K562 (cell line): ENCODE results near the gene STAMBPL1. TPM values are rescaled to one million over a fixed set of nuclear protein-coding genes. Genes with fewer than 3 reads are reported as not detected.

Source experiments
- ATAC-seq: fragments of 200-7000 bp; cut with Tn5 transposase; 3 replicates; pipeline ENCODE4 v1.9.1; 2020; ENCODE audit warnings: moderate library complexity
- BruUV-seq: library from RNA; stranded (reverse); fragments of 400-500 nt; replicated peaks from 2 replicates; lab custom pipeline; 2021; lab: Mats Ljungman, UMichigan
- CTCF ChIA-PET: fragments of 300-600 bp; formaldehyde crosslinking; extraction: SDS; loops from one replicate; lab custom pipeline; 2021; ENCODE audit warnings: low intra/inter-chr PET ratio; lab: Yijun Ruan, JAX
- POLR2A ChIA-PET: fragments of 300-600, 350-650 bp; sonication (Branson Sonifier 250); formaldehyde crosslinking; extraction: SDS; loops from one replicate; lab custom pipeline; 2021; ENCODE audit warnings: antibody characterized with exemption, inconsistent platforms; lab: Yijun Ruan, JAX
- DNase-seq, 4 experiments: peaks; one replicate each; pipeline versions ENCODE4 v3.0.0 to v3.0.0-alpha.2; 2011 to 2018; ENCODE audit warnings: low spot score in 3 of 4, mixed read lengths in 3 of 4; ENCODE audit errors: extremely low read depth in 1 of 4
- FAIRE-seq: peaks from 2 replicates; lab custom pipeline; 2011; peaks lifted over from hg19 to GRCh38; lab: Jason Lieb, UNC
- H2AFZ ChIP-seq: 2 replicates; pipeline ENCODE4 v1.6.0; 2011; ENCODE audit warnings: low read depth, low read length, control low read depth, inconsistent platforms
- H3K27ac ChIP-seq: fragments of 200-600 bp; 3 replicates; pipeline ENCODE4 v1.8.0; 2011; ENCODE audit warnings: low read depth, mild to moderate bottlenecking, control low read depth, inconsistent platforms, low read length, moderate library complexity, mixed read lengths; ENCODE audit errors: extremely low read depth
- H3K27me3 ChIP-seq, 2 experiments: fragments of 300-600 bp in 1 of 2; 2 replicates in 1 of 2; 3 replicates in 1 of 2; pipeline versions ENCODE4 v1.6.0 to v1.8.0; 2011; ENCODE audit warnings: inconsistent platforms in 2 of 2, low read length in 2 of 2, mild to moderate bottlenecking in 1 of 2, mixed read lengths in 1 of 2, moderate library complexity in 1 of 2; ENCODE audit not compliant: control insufficient read depth in 2 of 2, insufficient read depth in 2 of 2
- H3K36me3 ChIP-seq: fragments of 300-600 bp; 3 replicates; pipeline ENCODE4 v1.8.0; 2011; ENCODE audit warnings: mild to moderate bottlenecking, low read length, inconsistent platforms; ENCODE audit not compliant: control insufficient read depth, insufficient read depth
- H3K4me1 ChIP-seq, 2 experiments: fragments of 200-600 bp in 1 of 2; replicated peaks in 1 of 2; 2 replicates in 1 of 2; 3 replicates in 1 of 2; pipeline versions ENCODE4 v1.5.1 to v1.8.0; 2011; ENCODE audit warnings: inconsistent platforms in 2 of 2, low read length in 2 of 2, mild to moderate bottlenecking in 1 of 2, mixed read lengths in 1 of 2, moderate library complexity in 1 of 2; ENCODE audit not compliant: control insufficient read depth in 2 of 2, insufficient read depth in 2 of 2
- H3K4me2 ChIP-seq: 2 replicates; pipeline ENCODE4 v1.6.1; 2011; ENCODE audit warnings: low read length, control low read depth, inconsistent platforms, mixed read lengths; ENCODE audit not compliant: insufficient read depth
- H3K4me3 ChIP-seq: fragments of 200-600 bp; sonication (generic), shearing (Covaris generic); 2 replicates; pipeline ENCODE4 v1.5.1; 2016; ENCODE audit warnings: control low read depth, inconsistent platforms
- H3K79me2 ChIP-seq: fragments of 200-600 bp; 3 replicates; pipeline ENCODE4 v1.8.0; 2011; ENCODE audit warnings: low read length, inconsistent platforms; ENCODE audit not compliant: control insufficient read depth, insufficient read depth
- H3K9ac ChIP-seq, 2 experiments: 2 replicates each; pipeline versions ENCODE4 v1.6.0 to v1.6.1; 2011; ENCODE audit warnings: low read depth in 2 of 2, low read length in 2 of 2, control low read depth in 1 of 2, inconsistent platforms in 1 of 2, mild to moderate bottlenecking in 1 of 2, mixed read lengths in 1 of 2; ENCODE audit not compliant: insufficient read depth in 1 of 2
- H3K9me1 ChIP-seq: one replicate; pipeline ENCODE4 v1.6.0; 2011; ENCODE audit warnings: inconsistent platforms, mild to moderate bottlenecking, low read length, moderate library complexity; ENCODE audit not compliant: control insufficient read depth, insufficient read depth
- H3K9me3 ChIP-seq: replicated peaks from 2 replicates; pipeline ENCODE4 v1.5.1; 2011; ENCODE audit warnings: low read depth, low read length, inconsistent platforms; ENCODE audit not compliant: control insufficient read depth, insufficient read depth
- H4K20me1 ChIP-seq: replicated peaks from 2 replicates; pipeline ENCODE4 v1.6.1; 2011; ENCODE audit warnings: low read length, inconsistent platforms, mixed read lengths; ENCODE audit not compliant: control insufficient read depth, insufficient read depth
- PBX2 ChIP-seq, 2 experiments: IDR thresholded peaks in 1 of 2; conservative IDR thresholded peaks in 1 of 2; 2 replicates each; pipeline ENCODE4 v1.6.1; 2016; ENCODE audit warnings: low read depth in 2 of 2, mild to moderate bottlenecking in 1 of 2, missing compliant biosample characterization in 1 of 2, missing genetic modification characterization in 1 of 2, moderate library complexity in 1 of 2
- PML ChIP-seq: IDR thresholded peaks from 2 replicates; pipeline ENCODE4 v1.6.1; 2012; ENCODE audit warnings: low read length, inconsistent platforms
- STAT6 ChIP-seq: sonication (generic); formaldehyde crosslinking; IDR thresholded peaks from 2 replicates; pipeline ENCODE4 v1.8.1; 2023; ENCODE audit warnings: mild to moderate bottlenecking, missing genetic modification reagents
- YBX1 ChIP-seq: fragments of 450-650 bp; IDR thresholded peaks from 2 replicates; pipeline ENCODE4 v1.7.1; 2016; ENCODE audit warnings: mild to moderate bottlenecking
- WGBS: fragments of 100-300 bp; shearing (Covaris generic); methylation state at CpG from one replicate; pipeline ENCODE4 v1.1.6; 2016; ENCODE audit warnings: low coverage, mixed read lengths; ENCODE audit not compliant: insufficient coverage; ENCODE audit errors: missing lambda C conversion rate; 5-methylcytosine and 5-hydroxymethylcytosine counted together
- in situ Hi-C: fragments of 300-500 bp; cut with MboI; formaldehyde crosslinking; loops from 4 replicates; pipeline ENCODE4 v1.15.0; 2018; ENCODE audit warnings: inconsistent platforms, mixed read lengths
- intact Hi-C: fragments of 100-400 bp; cut with micrococcal nuclease; formaldehyde crosslinking; loops from 2 replicates; pipeline ENCODE4 v1.14.2; 2022
- polyA plus RNA-seq, 8 experiments: library from polyadenylated mRNA; depleted of rRNA in 4 of 8; stranded (reverse) in 5 of 8; unstranded in 3 of 8; fragments of >200 nt; fragmentation: Nextera tagmentation in 2 of 8; fragmentation: Illumina TruSeq in 1 of 8; extraction: Ambion mirVana in 2 of 8; extraction: Trizol in 1 of 8; gene quantifications; 2 replicates each; pipeline versions ENCODE4 v1.2.1 to v1.2.3, GENCODE V29; 2011 to 2014; ENCODE audit warnings: inconsistent platforms in 1 of 8, missing spikeins in 1 of 8
- total RNA-seq, 7 experiments: library from RNA; depleted of rRNA in 6 of 7; stranded (reverse); fragments of >200 nt in 6 of 7; fragmentation: Illumina TruSeq in 2 of 7; extraction: Trizol in 2 of 7; gene quantifications; 2 replicates each; pipeline versions ENCODE4 v1.2.1 to v1.2.3, GENCODE V29; 2011 to 2021; ENCODE audit warnings: low replicate concordance in 1 of 7

The STAMBPL1 gene
- total and polyA plus RNA-seq, 9 of the 15 experiments (the other 6 are each of a cell fraction or from before 2014, with no cell fraction given) = 0.09 TPM; not detected in 8

GRCh38 chr10:88890681-88891381 is 10.8 kb downstream of the STAMBPL1 start:
- no peak overlapping the region for H3K4me2 ChIP-seq
- WGBS = 2% methylated on average over 4 of the region's 4 CpGs
- CTCF ChIA-PET = no interaction called here
- H3K4me1 ChIP-seq = no peaks in the 10 kb centered on the region
- DNase-seq (no peak), ATAC-seq (no peak), FAIRE-seq (no peak)
- intact Hi-C loops = no loop called here
- H4K20me1 ChIP-seq = no peaks in the 10 kb centered on the region
- H3K79me2 ChIP-seq = no peaks in the 10 kb centered on the region
- H3K9me3 ChIP-seq = no peaks in the 10 kb centered on the region
- H2AFZ ChIP-seq = no peak overlapping the region
- no peaks in the 10 kb centered on the region for H3K27me3 ChIP-seq
- H3K4me3 ChIP-seq = no peak overlapping the region
- no peaks in the 10 kb centered on the region for H3K9me1 ChIP-seq
- no peak for TF ChIP-seq PBX2 (CRISPR knock-in tag; IDR thresholded peaks at IDR 0.05; ENCODE audit: low read depth)
- TF ChIP-seq PBX2 (tag; conservative IDR thresholded peaks at IDR 0.05; ENCODE audit: low read depth) = no peak
- no peak for TF ChIP-seq STAT6 (CRISPR knock-in tag)
- no peak for TF ChIP-seq YBX1
- TF ChIP-seq PML = no peak
- H3K9ac ChIP-seq = no peak overlapping the region
- in situ Hi-C loops = no loop called here
- POLR2A ChIA-PET = no interaction called here
- H3K27ac ChIP-seq = no peak overlapping the region
- no TSS peak for BruUV-seq
- H3K36me3 ChIP-seq = no peaks in the 10 kb centered on the region
